Stimulated activated CD4-positive, alpha-beta T cell treated with anti-CD3 and anti-CD28 coated beads, Interleukin-15, amount 100 ng/mL, for 24 hours (primary cell): ENCODE data around the gene CREB5.

Source experiments
- DNase-seq: peaks from one replicate; pipeline ENCODE4 v3.0.0-alpha.2; 2020

The CREB5 gene

GRCh38 chr7:28621369-28621841 lies 209.1 kb downstream of the CREB5 start:
- DNase-seq = no peak

GRCh38 chr7:28623105-28623730 lies 210.9 kb downstream of the CREB5 start:
- DNase-seq = no peak

- no peak for DNase-seq
Observed at GRCh38 chr7:28623863-28624262, 211.5 kb downstream of the CREB5 start.

GRCh38 chr7:28625432-28625831 lies 213.1 kb downstream of the CREB5 start:
- DNase-seq = no peak

- no peak for DNase-seq
Observed at GRCh38 chr7:28626221-28626620, 213.9 kb downstream of the CREB5 start.

GRCh38 chr7:28626624-28627262 lies 214.4 kb downstream of the CREB5 start:
- peak; percentile 38 for DNase-seq

- no peak for DNase-seq
Observed at GRCh38 chr7:28627263-28627653, 214.9 kb downstream of the CREB5 start.

GRCh38 chr7:28627896-28628295 lies 215.6 kb downstream of the CREB5 start:
- no peak for DNase-seq

GRCh38 chr7:28629216-28629842 lies 217.0 kb downstream of the CREB5 start:
- no peak for DNase-seq

GRCh38 chr7:28630350-28630749 lies 218.0 kb downstream of the CREB5 start:
- DNase-seq = no peak

- no peak for DNase-seq
Observed at GRCh38 chr7:28631995-28632394, 219.7 kb downstream of the CREB5 start.

GRCh38 chr7:28638914-28639313 lies 226.6 kb downstream of the CREB5 start:
- DNase-seq = no peak

GRCh38 chr7:28640001-28640400 lies 227.7 kb downstream of the CREB5 start:
- no peak for DNase-seq

- no peak for DNase-seq
Observed at GRCh38 chr7:28641752-28642545, 229.6 kb downstream of the CREB5 start.

GRCh38 chr7:28643188-28643569 lies 230.9 kb downstream of the CREB5 start:
- DNase-seq = no peak

GRCh38 chr7:28643584-28644340 lies 231.4 kb downstream of the CREB5 start:
- DNase-seq = no peak

- no peak for DNase-seq
Observed at GRCh38 chr7:28645866-28646265, 233.5 kb downstream of the CREB5 start.

GRCh38 chr7:28646376-28647075 lies 234.2 kb downstream of the CREB5 start:
- no peak for DNase-seq

- DNase-seq = no peak
Observed at GRCh38 chr7:28647076-28647421, 234.7 kb downstream of the CREB5 start.

GRCh38 chr7:28649189-28649588 lies 236.9 kb downstream of the CREB5 start:
- no peak for DNase-seq

GRCh38 chr7:28649811-28650210 lies 237.5 kb downstream of the CREB5 start:
- no peak for DNase-seq

GRCh38 chr7:28654110-28654509 lies 241.8 kb downstream of the CREB5 start:
- DNase-seq = no peak
